ENCODE results near the gene IGF1. TPM values are rescaled to one million over a fixed set of nuclear protein-coding genes. Genes with fewer than 3 reads are reported as not detected.
"Not testable (repeated sequence)": the region's sequence is repeated elsewhere in the genome, so short reads cannot be mapped to it uniquely, and the experiment has no call there.

The IGF1 gene
- total RNA-seq, 4 donors from 2014 or later, result 8.3 to 22.7 (median 17.9) TPM

- peak overlapping the region; percentile 15 to 73 (median 64) for H3K27ac ChIP-seq
- no peaks in the 10 kb centered on the region for H3K9me3 ChIP-seq
- TF ChIP-seq POLR2A (IDR thresholded peaks at IDR 0.05) (no peak), CTCF (IDR thresholded peaks at IDR 0.05 in 4 of 5, conservative IDR thresholded peaks at IDR 0.05 in 1 of 5) (no peak)
- H3K27me3 ChIP-seq, result no peaks in the 10 kb centered on the region
- H3K4me1 ChIP-seq, result peaks cover 13 to 19% of the 10 kb centered on the region in 2 donors
- ATAC-seq, result no peak
- no peaks in the 10 kb centered on the region for H3K36me3 ChIP-seq
- no peak for DNase-seq
- intact Hi-C loops (cut with DNase I; ENCODE audit: low total_unique reads), result loop anchor here (2.0 kb wide), 1 partner anchor 15 kb away; no protein-coding TSS in a partner anchor
- no peak overlapping the region for H3K4me3 ChIP-seq
- in situ Hi-C loops (cut with MboI; ENCODE audit: low sequenced_read_pairs in 4 of 4), result no loop called here
Measured at GRCh38 chr12:102365365-102365764, 115.0 kb downstream of the IGF1 start.

GRCh38 chr12:102364709-102365108, 115.7 kb downstream of the IGF1 start:
- TF ChIP-seq CTCF (IDR thresholded peaks at IDR 0.05 in 4 of 5, conservative IDR thresholded peaks at IDR 0.05 in 1 of 5), result no peak
- no peak for TF ChIP-seq POLR2A (IDR thresholded peaks at IDR 0.05)
- peak overlapping the region; percentile 15 to 73 (median 64) for H3K27ac ChIP-seq
- H3K4me3 ChIP-seq, result no peak overlapping the region
- no peaks in the 10 kb centered on the region for H3K27me3 ChIP-seq
- intact Hi-C loops (cut with DNase I; ENCODE audit: low total_unique reads) (loop anchor here (2.0 kb wide), 1 partner anchor 14 kb away; no protein-coding TSS in a partner anchor), in situ Hi-C loops (cut with MboI; ENCODE audit: low sequenced_read_pairs in 4 of 4) (no loop called here)
- H3K4me1 ChIP-seq, result peaks cover 13 to 19% of the 10 kb centered on the region in 2 donors
- peak; percentile 91 to 94 for ATAC-seq
- peak; percentile 17 to 46 for DNase-seq
- no peaks in the 10 kb centered on the region for H3K9me3 ChIP-seq
- H3K36me3 ChIP-seq, result no peaks in the 10 kb centered on the region

- Histone ChIP-seq H3K36me3 (no peaks in the 10 kb centered on the region), H3K9me3 (peaks cover 0 to 5% (median 4%) of the 10 kb centered on the region in 3 donors), H3K4me3 (no peak overlapping the region), H3K4me1 (no peaks in the 10 kb centered on the region), H3K27ac (no peak overlapping the region), H3K27me3 (no peaks in the 10 kb centered on the region)
- DNase-seq (no peak), ATAC-seq (no peak)
- intact Hi-C loops (cut with DNase I; ENCODE audit: low total_unique reads), result no loop called here
- TF ChIP-seq POLR2A (IDR thresholded peaks at IDR 0.05) (no peak), CTCF (IDR thresholded peaks at IDR 0.05 in 4 of 5, conservative IDR thresholded peaks at IDR 0.05 in 1 of 5) (no peak)
- in situ Hi-C loops (cut with MboI; ENCODE audit: low sequenced_read_pairs in 4 of 4), result no loop called here
Measured at GRCh38 chr12:102356690-102357089, 123.7 kb downstream of the IGF1 start.

- H3K4me1 ChIP-seq, result peaks cover 19% of the 10 kb centered on the region in 2 donors
- H3K4me3 ChIP-seq; H3K27ac ChIP-seq; DNase-seq; ATAC-seq; intact Hi-C loops (cut with DNase I; ENCODE audit: low total_unique reads); H3K36me3 ChIP-seq; H3K9me3 ChIP-seq; in situ Hi-C loops (cut with MboI; ENCODE audit: low sequenced_read_pairs in 4 of 4); H3K27me3 ChIP-seq: not testable (repeated sequence)
Measured at GRCh38 chr12:102354281-102354680, 126.1 kb downstream of the IGF1 start.

DNA sequence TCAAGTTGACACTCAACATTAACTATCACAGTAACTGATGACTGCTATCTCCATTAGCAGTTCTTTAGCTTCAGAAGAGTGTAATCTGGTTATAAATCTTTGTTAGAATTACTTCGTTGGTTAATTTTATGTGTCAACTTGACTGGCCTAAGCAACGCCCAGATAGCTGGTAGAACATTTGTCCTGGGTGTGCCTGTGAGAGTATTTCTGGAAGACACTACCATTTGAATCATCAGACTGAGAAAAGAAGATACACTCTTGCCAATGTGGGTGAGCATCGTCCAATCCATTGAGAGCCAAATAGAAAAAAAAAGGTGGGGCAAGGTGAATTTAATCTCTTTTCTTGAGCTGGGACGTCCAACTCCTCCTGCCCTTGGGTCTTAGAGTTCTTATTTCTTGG, 129.0 kb downstream of the IGF1 start:
- ATAC-seq (peak; percentile 72 to 76), DNase-seq (peak; percentile 11 to 50)
- Histone ChIP-seq H3K4me1 (peaks cover 37 to 45% of the 10 kb centered on the region in 2 donors), H3K4me3 (peak overlapping the region in 2 of 4 donors; percentile 10 to 35), H3K27ac (peak overlapping the region; percentile 69 to 83 (median 80)), H3K9me3 (peaks cover 0 to 5% (median 4%) of the 10 kb centered on the region in 3 donors), H3K36me3 (no peaks in the 10 kb centered on the region), H3K27me3 (no peaks in the 10 kb centered on the region)
- TF ChIP-seq CTCF (IDR thresholded peaks at IDR 0.05 in 4 of 5, conservative IDR thresholded peaks at IDR 0.05 in 1 of 5) (no peak), POLR2A (IDR thresholded peaks at IDR 0.05) (no peak)
- intact Hi-C loops (cut with DNase I; ENCODE audit: low total_unique reads) (loop anchor here (2.0 kb wide), 1 partner anchor 13 kb away; no protein-coding TSS in a partner anchor), in situ Hi-C loops (cut with MboI; ENCODE audit: low sequenced_read_pairs in 4 of 4) (no loop called here)
